GM19025 (cell line): ENCODE measurements around the gene SBF1.

Experiments
- ATAC-seq: cut with Tn5 transposase; IDR thresholded peaks from one replicate; pipeline ENCODE4 v1.9.1; 2021; ENCODE audit warnings: mild to moderate bottlenecking, low read depth, moderate library complexity; ENCODE audit not compliant: unreplicated experiment

SBF1 gene

DNA sequence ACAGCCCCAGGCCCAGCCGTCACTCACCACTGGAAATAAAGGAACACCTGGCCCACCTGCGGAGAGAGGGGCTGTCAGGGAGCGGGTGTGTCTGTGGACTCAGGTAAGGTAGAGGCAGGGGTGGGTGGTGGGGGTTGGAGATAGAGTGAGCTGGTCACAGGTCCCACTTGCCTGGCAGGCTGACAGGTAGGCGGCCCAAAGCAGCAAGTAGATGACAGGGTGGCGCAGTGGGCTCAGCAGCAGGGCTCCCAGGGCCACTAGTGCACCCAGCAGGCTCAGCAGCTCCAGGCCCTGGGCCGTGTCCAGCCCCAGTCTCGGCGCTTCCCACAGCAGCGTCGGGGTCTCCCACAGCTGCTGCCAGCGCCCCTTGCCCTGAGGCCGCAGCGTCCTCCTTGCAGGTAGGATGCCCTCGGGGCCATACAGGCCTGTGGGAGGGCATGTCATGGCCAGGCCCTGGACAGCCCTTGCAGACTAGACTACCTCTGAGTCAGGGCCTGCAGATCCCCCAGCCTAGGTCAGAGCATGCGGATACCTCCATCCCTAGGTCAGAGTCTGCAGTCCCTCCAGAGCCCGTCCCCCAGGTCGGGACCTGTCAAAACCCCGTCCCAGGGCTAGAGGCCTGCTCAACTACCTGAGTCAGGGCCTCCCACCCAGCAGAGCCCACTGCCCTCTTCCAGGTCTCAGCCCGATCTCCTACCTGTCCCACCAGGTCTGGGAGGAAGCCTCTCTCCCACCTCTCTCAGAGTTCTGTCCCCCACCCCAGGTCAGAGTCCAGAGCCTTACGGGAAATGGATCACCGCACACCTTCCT is 32.0 kb upstream of the SBF1 start:
- ATAC-seq: no peak

DNA sequence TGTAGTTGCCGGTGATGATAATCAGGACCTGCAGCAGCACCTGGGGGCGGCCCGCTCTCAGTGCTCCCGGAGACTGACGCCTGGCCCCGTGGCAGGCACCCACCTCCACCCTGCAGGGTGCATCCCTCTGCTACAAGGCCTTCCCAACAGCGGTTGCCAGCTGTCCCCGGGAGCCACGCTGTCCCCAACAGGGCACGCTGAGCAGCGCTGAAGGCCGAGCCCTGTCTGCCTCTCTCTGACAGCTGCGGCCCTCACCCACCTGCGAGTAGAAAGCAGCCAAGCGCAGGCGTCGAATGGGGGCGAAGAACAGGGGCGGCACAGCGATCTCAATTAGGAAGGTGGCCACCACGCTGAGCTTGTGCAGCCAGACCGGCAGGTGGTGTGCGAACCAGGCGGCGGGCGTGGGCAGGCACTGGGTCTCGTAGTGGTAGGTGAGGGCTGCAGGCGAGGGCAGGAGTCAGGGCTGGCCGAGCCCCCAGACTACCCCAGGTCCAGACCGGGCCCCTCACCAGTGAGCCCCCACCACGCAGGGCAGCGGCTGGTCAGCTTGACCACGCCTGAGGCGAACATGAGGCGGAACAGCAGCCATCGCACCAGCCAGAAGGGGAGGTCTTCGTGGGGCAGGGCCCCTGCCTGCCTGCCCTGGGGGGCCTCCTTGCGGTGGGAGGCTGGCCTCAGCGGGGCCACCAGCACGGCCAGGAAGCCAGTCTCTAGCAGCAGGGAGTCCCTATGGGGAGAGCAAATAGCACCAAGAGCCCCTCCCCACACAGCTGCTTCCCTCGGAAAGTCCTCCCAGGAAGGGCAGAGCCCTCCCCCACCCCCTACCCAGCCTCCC is 31.2 kb upstream of the SBF1 start:
- no peak for ATAC-seq

DNA sequence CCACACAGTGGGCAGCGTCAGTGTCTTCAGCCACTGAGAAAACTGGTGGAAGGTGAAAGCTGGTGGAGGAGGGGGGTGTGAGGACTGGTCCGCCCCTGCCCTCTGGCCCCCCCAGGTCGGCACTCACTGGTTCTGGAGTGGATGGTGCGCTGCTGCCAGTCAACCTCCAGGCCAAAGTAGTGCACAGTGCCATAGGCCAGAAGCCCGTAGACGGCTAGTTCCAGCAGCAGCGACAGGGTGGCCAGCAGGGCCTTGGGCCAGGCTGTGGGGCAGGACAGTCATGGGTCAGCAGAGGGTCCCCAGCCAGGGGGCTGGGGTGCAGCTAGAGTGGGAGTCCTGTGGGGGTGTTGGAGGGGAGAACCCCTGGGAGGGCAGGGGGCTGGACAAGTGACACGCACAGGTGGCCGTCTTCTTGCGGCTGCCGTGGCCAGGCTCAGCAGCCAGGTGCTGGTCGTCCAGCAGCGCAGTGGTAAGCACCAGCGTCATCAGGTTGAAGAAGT is 30.5 kb upstream of the SBF1 start:
- ATAC-seq: no peak

DNA sequence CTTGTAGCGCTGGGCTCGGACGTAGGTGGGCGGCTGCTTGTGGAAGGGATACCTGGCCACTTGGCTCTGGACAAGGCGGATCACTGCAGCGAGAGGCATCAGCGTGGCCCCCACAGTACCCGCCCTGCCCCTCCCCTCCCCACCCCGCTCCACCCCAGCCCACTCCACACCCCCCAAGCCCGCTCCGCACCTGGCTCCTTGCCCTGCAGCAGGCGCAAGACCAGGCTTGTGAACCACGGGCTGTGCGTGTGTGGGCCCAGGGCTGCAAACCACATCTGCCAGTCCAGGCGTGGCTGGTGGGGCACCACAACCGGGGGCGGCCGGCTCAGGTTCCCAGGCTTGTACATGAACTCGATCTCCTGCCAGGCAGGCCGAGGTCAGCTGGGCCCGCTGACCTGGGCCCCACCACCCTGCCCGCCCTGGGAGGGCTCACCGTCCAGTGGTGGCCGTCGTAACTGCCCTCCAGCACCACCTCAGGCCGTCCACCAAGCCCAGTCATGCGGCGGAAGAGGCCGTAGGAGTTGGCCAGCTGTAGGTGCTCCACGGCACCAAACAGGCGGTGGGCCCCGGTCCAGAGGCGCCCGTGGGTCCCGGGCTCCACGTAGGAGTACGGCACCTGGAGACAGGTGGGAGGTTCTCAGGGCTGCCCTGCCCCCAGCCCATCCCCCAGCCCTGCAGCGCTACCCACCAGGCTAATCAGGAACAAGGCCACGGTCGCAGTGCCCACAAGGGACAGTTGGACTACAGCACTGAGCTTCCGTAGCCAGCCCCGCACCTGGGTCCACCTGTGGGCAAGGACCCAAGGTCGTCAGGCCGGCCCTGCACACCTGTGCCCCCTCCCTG is 29.8 kb upstream of the SBF1 start:
- ATAC-seq: no peak

DNA sequence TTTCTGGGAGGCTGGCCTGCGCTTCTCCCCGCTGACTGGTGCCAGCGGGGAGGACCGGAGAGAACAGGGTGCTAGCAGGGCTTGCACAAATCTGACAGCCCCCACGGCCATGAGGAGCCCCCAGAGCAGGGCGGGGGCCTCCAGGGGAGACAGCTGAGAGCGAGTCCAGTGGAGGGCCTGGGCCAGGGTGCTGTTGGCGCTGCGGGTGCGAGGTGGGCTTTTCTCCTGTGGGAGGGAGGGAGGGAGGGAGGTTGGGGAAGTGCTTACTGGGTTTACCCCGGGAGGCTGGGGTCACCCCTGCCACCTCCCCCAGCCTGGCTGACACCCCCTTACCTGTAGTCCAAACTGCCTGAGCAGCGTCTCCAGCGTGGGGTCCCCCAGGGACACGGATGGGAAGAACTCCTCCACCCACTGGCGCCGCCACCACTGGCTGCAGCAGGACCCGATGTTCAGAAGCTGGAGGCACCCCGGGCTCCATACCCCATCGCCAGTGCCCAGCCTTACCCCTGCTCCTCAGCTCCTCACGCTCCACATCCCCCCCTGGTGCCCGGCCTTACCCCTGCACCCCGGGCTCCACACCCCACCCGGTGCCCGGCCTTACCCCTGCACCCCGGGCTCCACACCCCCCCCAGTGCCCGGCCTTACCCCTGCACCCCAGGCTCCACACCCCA is 28.8 kb upstream of the SBF1 start:
- no peak for ATAC-seq

DNA sequence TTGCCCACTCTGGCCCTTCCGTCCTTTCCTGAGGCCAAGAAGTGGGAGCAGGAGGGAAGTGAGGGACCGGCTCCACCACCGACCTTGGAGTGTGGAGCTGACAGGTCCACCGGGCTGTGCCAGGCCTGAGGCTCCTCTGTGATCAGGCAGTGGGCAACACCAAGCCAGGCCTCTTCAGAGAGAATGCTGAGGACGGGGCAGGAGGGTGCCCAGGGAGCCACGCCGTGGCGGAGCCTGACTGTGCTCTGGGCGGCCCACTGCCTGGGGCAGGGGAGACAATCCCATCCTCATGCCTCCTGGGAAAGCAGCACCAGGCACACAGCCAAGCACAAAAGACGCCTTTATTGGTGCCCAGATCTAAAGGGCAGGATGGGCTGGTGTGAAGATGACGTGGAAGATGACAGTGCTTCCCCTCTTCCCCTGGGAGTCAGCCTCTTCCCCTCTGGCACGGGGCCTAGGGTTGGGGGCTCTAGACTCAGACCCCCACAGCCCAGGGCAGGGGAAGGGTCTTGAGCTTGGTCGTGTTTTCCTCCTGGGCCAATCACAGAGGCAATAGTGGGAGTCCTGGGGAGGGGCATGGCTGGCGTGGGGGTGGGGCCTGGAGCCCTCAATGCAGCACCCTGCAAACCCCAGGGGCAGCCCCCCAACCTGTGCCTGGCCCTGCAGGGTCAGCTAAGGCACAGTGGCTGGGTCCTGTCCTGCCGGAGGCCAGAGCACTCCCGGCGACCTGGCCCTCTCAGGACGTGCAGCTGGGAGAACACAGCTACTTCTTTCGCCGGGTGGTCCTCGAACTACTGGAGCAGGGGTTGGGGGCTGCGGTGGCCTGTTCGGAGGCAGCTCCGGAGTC is 28.0 kb upstream of the SBF1 start:
- no peak for ATAC-seq

DNA sequence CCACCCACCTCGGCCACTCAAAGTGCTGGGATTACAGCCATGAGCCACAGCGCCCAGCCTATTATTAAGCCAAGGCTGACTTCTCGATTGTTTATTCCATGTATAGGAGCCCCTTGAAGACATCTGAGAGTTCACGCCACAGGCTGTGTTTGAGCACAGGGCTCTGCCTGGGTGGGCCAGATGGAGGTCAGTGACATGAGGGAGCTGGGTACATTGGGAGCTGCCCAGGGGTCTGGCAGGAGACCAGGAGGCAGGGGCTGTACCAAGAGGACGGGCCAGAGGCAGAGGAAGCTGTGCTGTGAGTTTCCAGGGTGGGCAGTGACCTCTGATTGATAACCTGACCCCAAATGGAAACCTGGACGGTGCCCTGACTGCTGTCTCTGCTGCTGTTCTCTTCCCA is 27.3 kb upstream of the SBF1 start:
- no peak for ATAC-seq

DNA sequence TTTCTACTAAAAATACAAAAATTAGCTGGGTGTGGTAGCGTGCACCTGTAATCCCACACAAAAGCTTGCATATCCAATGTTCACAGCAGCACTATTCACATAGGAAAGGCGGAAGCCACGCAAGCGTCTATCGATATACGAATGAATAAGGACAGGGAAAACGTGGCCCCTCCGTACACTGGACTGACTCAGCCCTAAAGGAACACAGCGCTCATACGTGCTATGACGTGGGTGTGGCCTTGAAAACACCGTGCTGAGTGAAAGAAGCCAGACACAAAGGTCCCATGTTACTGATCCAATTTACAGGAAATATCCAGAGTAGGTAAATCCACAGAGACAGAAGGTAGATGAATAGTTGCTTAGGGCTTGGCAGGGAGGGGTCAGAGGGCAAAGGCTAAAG is 25.6 kb upstream of the SBF1 start:
- no peak for ATAC-seq

DNA sequence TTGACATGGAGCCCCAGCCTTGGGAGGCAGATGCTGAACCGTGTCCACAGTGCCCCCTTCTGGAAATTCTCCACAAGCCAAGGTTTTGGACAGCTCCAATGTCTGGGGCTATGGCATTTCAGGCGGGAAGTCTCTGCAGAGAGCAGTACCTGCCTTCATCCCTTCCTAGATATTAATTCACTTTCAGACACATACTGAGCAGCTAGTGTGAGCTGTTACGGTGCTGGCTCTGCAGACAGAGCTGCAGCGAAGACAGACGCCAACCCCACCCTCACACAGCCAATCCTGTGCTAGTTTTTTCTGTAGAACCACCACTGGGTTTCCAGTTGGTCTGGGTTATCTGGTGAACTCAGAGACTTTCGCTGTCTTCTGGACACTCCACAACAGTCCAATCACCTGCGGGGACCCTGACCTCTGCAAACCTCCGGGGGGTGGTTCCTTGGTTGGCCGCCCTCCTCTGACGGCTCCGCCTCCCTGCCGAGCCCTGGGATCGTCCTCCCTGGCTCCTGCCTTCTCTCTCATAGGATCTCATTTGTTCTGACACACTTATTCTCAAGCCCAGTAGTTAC is 23.6 kb upstream of the SBF1 start:
- no peak for ATAC-seq

DNA sequence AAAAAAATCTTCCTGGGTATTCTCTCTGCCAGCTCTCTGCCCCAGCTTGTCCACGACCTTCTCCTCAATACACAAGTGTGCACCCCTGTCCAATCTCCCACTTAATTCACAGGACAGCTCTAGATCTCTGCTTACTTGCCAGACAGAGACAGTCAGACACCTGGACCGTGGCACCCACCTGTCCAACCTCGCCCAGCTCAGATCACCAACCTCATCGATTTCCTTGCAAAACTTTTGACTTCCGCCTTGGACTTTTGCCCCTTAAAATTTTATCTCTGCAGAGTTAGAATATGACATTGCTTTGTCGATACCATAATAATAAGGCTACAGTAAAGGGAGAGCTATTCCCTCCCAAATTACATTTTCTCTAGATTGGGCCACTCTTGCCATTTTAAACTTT is 22.3 kb upstream of the SBF1 start:
- ATAC-seq: no peak

DNA sequence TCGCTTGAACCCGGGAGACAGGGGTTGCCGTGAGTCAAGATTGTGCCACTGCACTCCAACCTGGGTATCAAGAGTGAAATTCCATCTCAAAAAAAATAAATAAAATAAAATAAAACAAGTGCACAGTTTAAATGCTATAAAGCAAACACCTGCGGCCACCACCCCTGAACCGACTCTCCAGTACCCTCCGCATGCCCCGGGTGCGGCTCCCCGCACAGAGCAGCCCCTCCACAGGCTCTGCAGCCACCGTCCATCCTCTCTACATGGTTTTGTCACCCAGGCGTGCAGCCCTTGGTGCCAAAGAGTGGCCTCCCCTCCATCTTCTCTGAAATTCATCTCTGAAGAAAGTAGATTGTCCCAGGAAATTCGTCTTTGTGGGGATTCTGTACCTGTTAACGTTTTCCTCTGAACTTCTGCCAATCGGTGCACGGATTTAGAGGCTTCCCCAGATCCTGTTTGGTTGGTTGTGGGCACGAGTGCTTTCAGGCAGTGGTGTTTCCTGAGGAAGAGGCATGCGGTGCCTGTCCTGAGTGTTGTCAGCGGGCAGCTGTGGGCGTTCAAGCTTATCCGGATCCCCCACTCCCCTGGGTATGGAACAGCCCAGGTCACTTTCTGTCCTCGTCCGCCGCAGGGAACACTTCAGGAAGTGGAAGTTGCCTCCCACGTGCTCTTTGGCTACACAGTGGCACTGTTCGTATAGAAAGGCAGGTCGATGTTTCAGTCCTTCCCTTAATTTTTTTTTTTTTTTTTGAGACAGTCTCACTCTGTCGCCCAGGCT is 15.9 kb upstream of the SBF1 start:
- no peak for ATAC-seq

DNA sequence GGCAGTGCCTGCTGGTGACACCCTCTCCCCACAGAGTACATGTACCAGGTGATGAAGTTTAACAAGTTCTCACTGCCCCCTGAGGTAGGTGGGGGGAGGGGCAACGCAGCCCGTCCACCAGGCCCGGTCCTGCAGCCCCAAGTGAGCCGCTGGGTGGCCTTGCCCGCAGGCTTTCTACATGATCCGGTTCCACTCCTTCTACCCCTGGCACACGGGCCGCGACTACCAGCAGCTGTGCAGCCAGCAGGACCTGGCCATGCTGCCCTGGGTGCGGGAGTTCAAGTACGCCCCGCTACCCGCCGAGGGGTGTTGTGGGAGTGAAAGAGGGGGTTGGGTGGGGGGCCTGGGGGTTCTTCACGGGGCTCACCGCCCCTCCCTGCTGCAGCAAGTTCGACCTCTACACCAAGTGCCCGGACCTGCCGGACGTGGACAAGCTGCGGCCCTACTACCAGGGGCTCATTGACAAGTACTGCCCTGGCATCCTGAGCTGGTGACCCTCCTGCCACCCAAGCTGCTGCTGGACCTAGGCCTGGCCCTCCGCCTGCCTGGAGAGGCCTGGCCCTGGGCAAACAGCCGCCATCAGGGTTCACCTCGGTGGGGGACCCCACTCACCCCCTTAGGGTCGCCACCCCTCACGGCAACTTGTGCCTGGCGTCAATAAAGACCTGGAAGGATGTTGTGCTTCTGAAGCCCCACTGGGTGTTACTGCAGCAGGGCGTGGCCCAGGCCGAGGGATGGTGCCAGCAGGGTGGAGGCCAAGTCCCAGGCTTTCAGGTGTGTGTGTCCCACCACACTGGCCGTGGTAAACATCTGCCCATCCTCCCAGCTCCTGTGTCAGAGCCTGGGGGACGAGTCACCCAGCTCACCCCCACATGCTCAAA is 14.8 kb upstream of the SBF1 start:
- no peak for ATAC-seq

DNA sequence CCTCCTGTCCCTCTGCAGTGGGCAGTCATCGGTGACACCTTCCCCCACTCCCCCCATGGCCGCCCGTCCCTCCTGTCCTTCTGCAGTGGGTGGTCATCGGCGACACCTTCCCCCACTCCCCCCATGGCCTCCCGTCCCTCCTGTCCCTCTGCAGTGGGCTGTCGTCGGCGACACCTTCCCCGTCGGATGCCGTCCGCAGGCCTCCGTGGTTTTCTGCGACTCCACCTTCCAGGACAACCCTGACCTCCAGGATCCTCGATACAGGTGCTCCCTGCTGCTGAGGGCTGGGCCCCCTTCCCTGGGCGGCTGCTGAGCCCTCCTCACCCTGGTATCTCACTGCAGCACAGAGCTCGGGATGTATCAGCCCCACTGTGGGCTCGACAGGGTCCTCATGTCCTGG is 14.1 kb upstream of the SBF1 start:
- ATAC-seq: no peak

DNA sequence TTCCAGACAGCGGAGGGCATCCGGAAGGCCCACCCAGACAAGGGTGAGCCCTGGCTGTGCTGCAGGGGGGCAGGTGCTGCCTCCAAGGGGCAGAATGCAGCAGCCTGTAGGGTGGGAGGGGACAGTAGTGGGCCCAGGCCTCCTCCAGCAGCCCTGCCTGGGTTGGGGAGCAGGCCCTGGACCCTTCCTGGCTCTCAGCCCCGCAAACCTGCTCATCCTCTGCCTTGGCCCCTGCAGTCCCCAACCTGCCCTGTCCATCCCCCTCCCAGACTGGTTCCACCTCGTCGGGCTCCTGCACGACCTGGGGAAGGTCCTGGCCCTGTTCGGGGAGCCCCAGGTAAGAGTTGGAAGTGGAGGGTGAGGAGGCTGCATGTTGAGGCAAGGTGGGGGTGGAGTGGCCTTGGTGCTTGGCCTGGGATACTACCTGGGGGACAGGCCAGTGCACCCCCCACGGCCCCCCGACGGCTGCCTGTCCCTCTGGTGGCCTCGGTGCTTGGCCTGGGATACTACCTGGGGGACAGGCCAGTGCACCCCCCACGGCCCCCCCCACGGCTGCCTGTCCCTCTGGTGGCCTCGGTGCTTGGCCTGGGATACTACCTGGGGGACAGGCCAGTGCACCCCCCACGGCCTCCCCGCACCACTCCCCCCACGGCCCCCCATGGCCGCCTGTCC is 13.3 kb upstream of the SBF1 start:
- ATAC-seq: no peak

DNA sequence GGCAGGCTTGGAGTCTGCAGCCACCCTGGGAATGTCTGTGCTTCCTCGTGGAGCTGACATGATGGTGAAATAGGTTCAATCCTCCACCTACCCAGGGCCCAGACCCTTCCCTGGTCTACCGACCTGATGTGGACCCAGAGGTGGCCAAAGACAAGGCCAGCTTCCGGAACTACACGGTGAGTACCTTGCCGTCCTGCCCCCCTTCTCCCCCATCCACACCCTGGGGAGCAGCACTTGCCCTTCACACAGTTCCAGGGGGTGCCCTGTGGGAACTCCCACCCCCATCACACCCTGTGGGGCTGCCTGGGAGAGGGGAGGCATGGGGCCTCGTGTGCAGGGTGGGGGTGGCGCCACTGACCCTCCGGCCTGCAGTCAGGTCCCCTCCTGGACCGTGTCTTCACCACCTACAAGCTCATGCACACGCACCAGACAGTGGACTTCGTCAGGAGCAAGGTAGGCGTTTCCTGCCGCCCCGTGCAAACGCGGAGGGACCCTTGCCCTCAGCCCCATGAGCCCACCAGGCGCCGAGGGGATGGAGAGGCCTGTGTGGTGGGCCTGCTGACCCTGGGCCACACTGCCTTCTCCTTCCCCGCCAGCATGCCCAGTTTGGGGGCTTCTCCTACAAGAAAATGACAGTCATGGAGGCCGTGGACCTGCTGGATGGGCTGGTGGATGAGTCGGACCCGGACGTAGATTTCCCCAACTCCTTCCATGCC is 12.6 kb upstream of the SBF1 start:
- no peak for ATAC-seq
